ENCODE results near the gene LRMDA. TPM values are rescaled to one million over a fixed set of nuclear protein-coding genes. Genes with fewer than 3 reads are reported as not detected.

The LRMDA gene
- total RNA-seq, 6 experiments from 2014 or later = 0.32 TPM; not detected in 5

- H3K36me3 Mint-ChIP-seq (ENCODE audit: low read depth) = no peaks in the 10 kb centered on the region
- H3K27ac Mint-ChIP-seq = no peak overlapping the region
- no peaks in the 10 kb centered on the region for H3K4me1 Mint-ChIP-seq (ENCODE audit: low read depth)
- H3K27me3 Mint-ChIP-seq (ENCODE audit: insufficient read depth) = peaks cover 14% of the 10 kb centered on the region; the same call in 1 of the 2 replicates
- H3K9me3 Mint-ChIP-seq = no peaks in the 10 kb centered on the region
- no peak for TF ChIP-seq CTCF (IDR thresholded peaks at IDR 0.05)
- DNase-seq = no peak
- H3K4me3 Mint-ChIP-seq = no peak overlapping the region
These were observed 583.8 kb downstream of the LRMDA start for GRCh38 chr10:76015245-76015644.

- no peak for DNase-seq
- TF ChIP-seq CTCF (IDR thresholded peaks at IDR 0.05) = no peak
- H3K9me3 Mint-ChIP-seq = no peaks in the 10 kb centered on the region
- peaks cover 7% of the 10 kb centered on the region; the same call in 1 of the 2 replicates for H3K27me3 Mint-ChIP-seq (ENCODE audit: insufficient read depth)
- no peak overlapping the region for H3K4me3 Mint-ChIP-seq
- H3K27ac Mint-ChIP-seq = no peak overlapping the region
- no peaks in the 10 kb centered on the region for H3K36me3 Mint-ChIP-seq (ENCODE audit: low read depth)
- no peaks in the 10 kb centered on the region for H3K4me1 Mint-ChIP-seq (ENCODE audit: low read depth)
These were observed 585.8 kb downstream of the LRMDA start for GRCh38 chr10:76017026-76017732.

GRCh38 chr10:76017733-76018433, 586.5 kb downstream of the LRMDA start:
- Mint-ChIP-seq H3K36me3 (ENCODE audit: low read depth) (no peaks in the 10 kb centered on the region), H3K4me1 (ENCODE audit: low read depth) (no peaks in the 10 kb centered on the region), H3K9me3 (no peaks in the 10 kb centered on the region), H3K4me3 (no peak overlapping the region), H3K27me3 (ENCODE audit: insufficient read depth) (peaks cover 7% of the 10 kb centered on the region; the same call in 1 of the 2 replicates), H3K27ac (no peak overlapping the region)
- TF ChIP-seq CTCF (IDR thresholded peaks at IDR 0.05) = no peak
- DNase-seq = no peak

- H3K4me1 Mint-ChIP-seq (ENCODE audit: low read depth) = no peaks in the 10 kb centered on the region
- no peaks in the 10 kb centered on the region for H3K36me3 Mint-ChIP-seq (ENCODE audit: low read depth)
- TF ChIP-seq CTCF (IDR thresholded peaks at IDR 0.05) = no peak
- H3K27me3 Mint-ChIP-seq (ENCODE audit: insufficient read depth) = no peaks in the 10 kb centered on the region; the same call in none of the 2 replicates
- no peak overlapping the region for H3K4me3 Mint-ChIP-seq
- H3K9me3 Mint-ChIP-seq = no peaks in the 10 kb centered on the region
- no peak overlapping the region for H3K27ac Mint-ChIP-seq
- no peak for DNase-seq
These were observed 589.2 kb downstream of the LRMDA start for GRCh38 chr10:76020630-76021029.

- no peak for TF ChIP-seq CTCF (IDR thresholded peaks at IDR 0.05)
- Mint-ChIP-seq H3K4me1 (ENCODE audit: low read depth) (no peaks in the 10 kb centered on the region), H3K4me3 (no peak overlapping the region), H3K9me3 (no peaks in the 10 kb centered on the region), H3K27ac (no peak overlapping the region), H3K36me3 (ENCODE audit: low read depth) (no peaks in the 10 kb centered on the region), H3K27me3 (ENCODE audit: insufficient read depth) (no peaks in the 10 kb centered on the region; the same call in none of the 2 replicates)
- DNase-seq = no peak
These were observed 590.0 kb downstream of the LRMDA start for GRCh38 chr10:76021398-76021797.
